ENCODE measurements around the gene CIC. TPM values are rescaled to one million over a fixed set of nuclear protein-coding genes. Genes with fewer than 3 reads are reported as not detected.

CIC gene
- total and polyA plus RNA-seq, 10 of the 15 experiments (the other 5 are each of a cell fraction or from before 2014, with no cell fraction given): 0.18 to 50.6 (median 7.1) TPM

- no peak for TF ChIP-seq SPI1 (IDR thresholded peaks at IDR 0.05; ENCODE audit: borderline replicate concordance, insufficient read depth, low read depth, low read length)
- TF ChIP-seq IKZF2 (IDR thresholded peaks at IDR 0.05): no peak
- TF ChIP-seq PBX3 (IDR thresholded peaks at IDR 0.05; ENCODE audit: insufficient replicate concordance, low read depth, low read length): no peak
- no peak for TF ChIP-seq NRF1 (conservative IDR thresholded peaks at IDR 0.05; ENCODE audit: low read depth, low read length)
Observed at GRCh38 chr19:42322305-42322704, 53.3 kb downstream of the CIC start (continued).

DNA sequence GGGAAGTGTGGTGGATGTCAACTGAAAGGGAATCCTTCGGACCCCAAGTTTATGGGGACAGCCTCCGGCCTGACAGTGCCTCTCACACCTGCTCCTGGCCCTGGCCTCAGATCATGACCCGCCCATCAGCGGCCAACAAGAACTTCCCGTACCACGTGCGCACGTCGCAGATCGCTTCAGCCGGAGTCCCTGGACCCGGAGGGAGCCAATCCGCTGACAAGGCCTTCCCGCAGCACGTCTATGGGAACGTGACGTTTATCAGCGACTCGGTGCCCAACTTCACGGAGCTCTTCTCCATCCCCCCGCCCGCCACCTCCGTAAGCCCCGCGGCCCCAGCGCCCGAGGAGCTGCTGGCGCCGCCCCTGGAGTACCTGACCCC, 54.4 kb downstream of the CIC start:
- no TSS peak for BruUV-seq (replicated peaks)
- H3K27me3 ChIP-seq (replicated peaks in 1 of 2; ENCODE audit: control insufficient read depth in 2 of 2, insufficient read depth in 2 of 2, low read length in 1 of 2): peaks cover 3 to 4% of the 10 kb centered on the region in 2 experiments; a peak in 2 of 4 replicates
- ChIA-PET POLR2A (interaction anchor here (0.6 kb wide), 1 partner anchor 159 kb away, joined by 3 read pairs; no protein-coding TSS in a partner anchor), SMC1A (ENCODE audit: uncharacterized antibody, unreplicated experiment) (interaction anchor here (0.9 kb wide), 1 partner anchor 191 kb away, joined by 4 read pairs; the partner anchor contains the start of gene POU2F2), RAD21 (ENCODE audit: unreplicated experiment) (no interaction called here), CTCF (interaction anchor here (0.9 to 2.3 kb wide), 4 partner anchors 27 to 214 kb away, joined by 4 to 6 read pairs (median 4); partner anchors contain the start of gene POU2F2)
- H3K4me2 ChIP-seq (ENCODE audit: control insufficient read depth, insufficient read depth): no peak overlapping the region
- in situ Hi-C loops (cut with MboI): no loop called here
- intact Hi-C loops (cut with micrococcal nuclease; ENCODE audit: unreplicated experiment): loop anchor here (10.0 kb wide), 1 partner anchor 219 kb away; no protein-coding TSS in a partner anchor
- 86% methylated on average over 24 of the region's 29 CpGs for WGBS (ENCODE audit: insufficient coverage, insufficient replicate concordance, low lambda C conversion rate, missing lambda C conversion rate)
- H3K36me3 ChIP-seq (ENCODE audit: control insufficient read depth in 2 of 2, insufficient read depth in 2 of 2, low read length in 1 of 2): no peaks in the 10 kb centered on the region
- no peak for FAIRE-seq
- no peak overlapping the region for H3K27ac ChIP-seq (ENCODE audit: control insufficient read depth, insufficient read depth)
- H3K79me2 ChIP-seq (ENCODE audit: control insufficient read depth, insufficient read depth, low read length): peaks cover 13% of the 10 kb centered on the region
- ATAC-seq: no peak
- no peaks in the 10 kb centered on the region for H4K20me1 ChIP-seq (ENCODE audit: control insufficient read depth, insufficient read depth)
- DNase-seq (ENCODE audit: low read depth, low spot score): no peak
- H3K4me3 ChIP-seq: no peak overlapping the region
- H3K9me3 ChIP-seq (replicated peaks; ENCODE audit: control insufficient read depth, insufficient read depth, low read length): no peaks in the 10 kb centered on the region
- H3K4me1 ChIP-seq (ENCODE audit: control insufficient read depth, insufficient read depth, low read length): peaks cover 7% of the 10 kb centered on the region
- no peak overlapping the region for H2AFZ ChIP-seq (ENCODE audit: control insufficient read depth, low read depth, low read length)
- no peak overlapping the region for H3K9ac ChIP-seq (ENCODE audit: control insufficient read depth, insufficient read depth, low read length)
- no peak for TF ChIP-seq FOXK2 (IDR thresholded peaks at IDR 0.05)
- TF ChIP-seq ATF2 (IDR thresholded peaks at IDR 0.05; ENCODE audit: low read length): no peak
- TF ChIP-seq ZNF592 (IDR thresholded peaks at IDR 0.05): no peak
- TF ChIP-seq, protein P1, sequence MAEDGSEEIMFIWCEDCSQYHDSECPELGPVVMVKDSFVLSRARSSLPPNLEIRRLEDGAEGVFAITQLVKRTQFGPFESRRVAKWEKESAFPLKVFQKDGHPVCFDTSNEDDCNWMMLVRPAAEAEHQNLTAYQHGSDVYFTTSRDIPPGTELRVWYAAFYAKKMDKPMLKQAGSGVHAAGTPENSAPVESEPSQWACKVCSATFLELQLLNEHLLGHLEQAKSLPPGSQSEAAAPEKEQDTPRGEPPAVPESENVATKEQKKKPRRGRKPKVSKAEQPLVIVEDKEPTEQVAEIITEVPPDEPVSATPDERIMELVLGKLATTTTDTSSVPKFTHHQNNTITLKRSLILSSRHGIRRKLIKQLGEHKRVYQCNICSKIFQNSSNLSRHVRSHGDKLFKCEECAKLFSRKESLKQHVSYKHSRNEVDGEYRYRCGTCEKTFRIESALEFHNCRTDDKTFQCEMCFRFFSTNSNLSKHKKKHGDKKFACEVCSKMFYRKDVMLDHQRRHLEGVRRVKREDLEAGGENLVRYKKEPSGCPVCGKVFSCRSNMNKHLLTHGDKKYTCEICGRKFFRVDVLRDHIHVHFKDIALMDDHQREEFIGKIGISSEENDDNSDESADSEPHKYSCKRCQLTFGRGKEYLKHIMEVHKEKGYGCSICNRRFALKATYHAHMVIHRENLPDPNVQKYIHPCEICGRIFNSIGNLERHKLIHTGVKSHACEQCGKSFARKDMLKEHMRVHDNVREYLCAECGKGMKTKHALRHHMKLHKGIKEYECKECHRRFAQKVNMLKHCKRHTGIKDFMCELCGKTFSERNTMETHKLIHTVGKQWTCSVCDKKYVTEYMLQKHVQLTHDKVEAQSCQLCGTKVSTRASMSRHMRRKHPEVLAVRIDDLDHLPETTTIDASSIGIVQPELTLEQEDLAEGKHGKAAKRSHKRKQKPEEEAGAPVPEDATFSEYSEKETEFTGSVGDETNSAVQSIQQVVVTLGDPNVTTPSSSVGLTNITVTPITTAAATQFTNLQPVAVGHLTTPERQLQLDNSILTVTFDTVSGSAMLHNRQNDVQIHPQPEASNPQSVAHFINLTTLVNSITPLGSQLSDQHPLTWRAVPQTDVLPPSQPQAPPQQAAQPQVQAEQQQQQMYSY (CRISPR knock-in tag; IDR thresholded peaks at IDR 0.05): no peak
- TF ChIP-seq MTA3 (IDR thresholded peaks at IDR 0.05; ENCODE audit: borderline replicate concordance, low read length): no peak
- TF ChIP-seq SMC3 (IDR thresholded peaks at IDR 0.05; ENCODE audit: borderline replicate concordance, low read length): no peak

Measured in GM12878 (cell line).